Activated CD8-positive, alpha-beta memory T cell treated with anti-CD3 and anti-CD28 coated beads for 4 hours (primary cell): Measurements from ENCODE around the gene PDZK1IP1.

ENCODE experiments used
- DNase-seq, 2 donors: peaks; one replicate each; pipeline ENCODE4 v3.0.0-alpha.2; 2020; ENCODE audit warnings: low read depth in 2 of 2

PDZK1IP1 gene

GRCh38 chr1:47137925-47138615, 51.8 kb downstream of the PDZK1IP1 start:
- no peak for DNase-seq

- DNase-seq = no peak
Measured at GRCh38 chr1:47137198-47137597, 52.6 kb downstream of the PDZK1IP1 start, which contains the start of gene CYP4A22. TSS of gene CYP4A22 (plus strand) at chr1:47137441. CDS start at chr1:47137486, 45 bp downstream.
